Gastrocnemius medialis (tissue), 4 donors: ENCODE measurements around the gene EVX2. TPM values are rescaled to one million over a fixed set of nuclear protein-coding genes. Genes with fewer than 3 reads are reported as not detected.
A peak's percentile ranks its signal among the peaks of the same experiment; 100 is the strongest.

Experiments used
- ATAC-seq, 2 donors: fragments of 150-250 bp; one replicate each; pipeline ENCODE4 v1.9.1; 2016
- DNase-seq, 2 donors: peaks; one replicate each; pipeline ENCODE4 v3.0.0-alpha.2; 2019
- H3K27ac ChIP-seq, 4 donors: fragments of 200-600 bp; sonication (generic); 1 replicate in 1 of 4; 2 replicates in 3 of 4; pipeline ENCODE4 v1.5.1; 2016 to 2018; ENCODE audit warnings: mild to moderate bottlenecking in 2 of 4, moderate library complexity in 1 of 4
- H3K27me3 ChIP-seq, 3 donors: fragments of 200-600 bp; sonication (generic) in 2 of 3; 1 replicate in 1 of 3; 2 replicates in 2 of 3; pipeline versions ENCODE4 v1.5.1 to v1.6.0; 2016 to 2019; ENCODE audit warnings: mild to moderate bottlenecking in 1 of 3, moderate library complexity in 1 of 3
- H3K36me3 ChIP-seq, 2 donors: fragments of 200-600 bp; sonication (generic) in 1 of 2; one replicate each; pipeline ENCODE4 v1.5.1; 2017 to 2018
- H3K4me1 ChIP-seq, 2 donors: fragments of 200-600 bp; sonication (generic) in 1 of 2; one replicate each; pipeline ENCODE4 v1.5.1; 2016 to 2017; ENCODE audit warnings: mild to moderate bottlenecking in 2 of 2
- H3K4me3 ChIP-seq, 4 donors: fragments of 200-600 bp; sonication (generic) in 3 of 4; 1 replicate in 1 of 4; 2 replicates in 3 of 4; pipeline ENCODE4 v1.5.1; 2016 to 2019; ENCODE audit warnings: mild to moderate bottlenecking in 2 of 4
- H3K9me3 ChIP-seq, 3 donors: fragments of 200-600 bp; sonication (generic) in 2 of 3; 1 replicate in 1 of 3; 2 replicates in 2 of 3; pipeline ENCODE4 v1.5.1; 2016 to 2019
- POLR2A ChIP-seq, 2 donors: fragments of 450-650 bp; IDR thresholded peaks; one replicate each; pipeline ENCODE4 v1.6.1; 2017; ENCODE audit warnings: antibody characterized with exemption in 2 of 2, mild to moderate bottlenecking in 2 of 2, moderate library complexity in 2 of 2
- in situ Hi-C, 4 donors: fragments of 200-750 bp; cut with MboI; loops; one replicate each; pipeline versions ENCODE4 v1.15.0 to v1.8.0; 2017; ENCODE audit warnings: low sequenced_read_pairs in 4 of 4
- intact Hi-C: fragments of 100-400 bp; cut with DNase I; formaldehyde crosslinking; loops from one replicate; pipeline ENCODE4 v1.15.1; 2023; ENCODE audit warnings: low total_unique reads
- total RNA-seq, 4 donors: library from RNA; depleted of rRNA; stranded (reverse); fragments of >200 nt; gene quantifications; one replicate each; pipeline versions ENCODE4 v1.1.0 to v1.2.3, GENCODE V29; 2016
- TF ChIP-seq, protein P1 (sequence below), 5 experiments: fragments of 450-650 bp in 3 of 5; fragments of 200-600 bp in 2 of 5; sonication (generic) in 2 of 5; IDR thresholded peaks in 4 of 5; conservative IDR thresholded peaks in 1 of 5; 1 replicate in 4 of 5; 2 replicates in 1 of 5; pipeline ENCODE4 v1.5.1; 2016 to 2019; ENCODE audit warnings: antibody characterized with exemption in 5 of 5, mild to moderate bottlenecking in 3 of 5, moderate library complexity in 3 of 5

The EVX2 gene
- total RNA-seq, 4 donors from 2014 or later: not detected

DNA sequence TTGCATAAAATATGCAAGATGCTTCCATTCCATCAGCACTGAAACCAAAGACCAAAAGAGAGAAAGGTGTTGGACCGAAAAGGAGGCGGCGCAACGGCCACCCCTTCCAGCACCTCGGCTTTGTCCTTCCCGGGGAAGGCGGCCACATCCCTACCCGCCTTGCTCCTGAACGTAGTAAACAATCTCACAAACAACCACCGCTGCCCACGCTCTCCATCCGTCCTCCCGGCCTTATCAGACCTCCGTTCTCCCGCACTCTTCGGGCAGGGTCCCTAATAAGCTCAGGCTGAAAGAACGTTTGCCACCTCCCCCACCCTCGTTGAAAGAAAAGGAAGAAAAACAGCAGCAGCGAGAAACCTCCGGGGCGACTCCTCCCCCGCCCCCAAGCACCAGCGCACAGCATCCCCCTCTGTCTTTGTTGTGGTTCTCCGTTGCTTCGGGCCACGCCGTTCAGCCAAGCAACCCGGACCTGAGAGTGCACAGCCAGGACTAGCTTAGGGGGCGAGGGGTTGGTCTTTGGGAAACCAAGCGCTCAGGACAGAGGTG is 4.4 kb downstream of the EVX2 start:
- intact Hi-C loops: loop anchor here (2.0 to 5.0 kb wide), 2 partner anchors 33 to 77 kb away; partner anchors contain the start of gene LNPK
- Histone ChIP-seq H3K4me3 (peak overlapping the region; percentile 6 to 39 (median 25)), H3K27ac (no peak overlapping the region), H3K36me3 (no peaks in the 10 kb centered on the region), H3K27me3 (peaks cover 93 to 97% (median 94%) of the 10 kb centered on the region in 3 donors), H3K9me3 (no peaks in the 10 kb centered on the region), H3K4me1 (peaks cover 14 to 21% of the 10 kb centered on the region in 2 donors)
- ATAC-seq (peak in 1 of 2 donors; percentile 7), DNase-seq (no peak)
- no peak for TF ChIP-seq POLR2A (IDR thresholded peaks at IDR 0.05)
- TF ChIP-seq, protein P1, sequence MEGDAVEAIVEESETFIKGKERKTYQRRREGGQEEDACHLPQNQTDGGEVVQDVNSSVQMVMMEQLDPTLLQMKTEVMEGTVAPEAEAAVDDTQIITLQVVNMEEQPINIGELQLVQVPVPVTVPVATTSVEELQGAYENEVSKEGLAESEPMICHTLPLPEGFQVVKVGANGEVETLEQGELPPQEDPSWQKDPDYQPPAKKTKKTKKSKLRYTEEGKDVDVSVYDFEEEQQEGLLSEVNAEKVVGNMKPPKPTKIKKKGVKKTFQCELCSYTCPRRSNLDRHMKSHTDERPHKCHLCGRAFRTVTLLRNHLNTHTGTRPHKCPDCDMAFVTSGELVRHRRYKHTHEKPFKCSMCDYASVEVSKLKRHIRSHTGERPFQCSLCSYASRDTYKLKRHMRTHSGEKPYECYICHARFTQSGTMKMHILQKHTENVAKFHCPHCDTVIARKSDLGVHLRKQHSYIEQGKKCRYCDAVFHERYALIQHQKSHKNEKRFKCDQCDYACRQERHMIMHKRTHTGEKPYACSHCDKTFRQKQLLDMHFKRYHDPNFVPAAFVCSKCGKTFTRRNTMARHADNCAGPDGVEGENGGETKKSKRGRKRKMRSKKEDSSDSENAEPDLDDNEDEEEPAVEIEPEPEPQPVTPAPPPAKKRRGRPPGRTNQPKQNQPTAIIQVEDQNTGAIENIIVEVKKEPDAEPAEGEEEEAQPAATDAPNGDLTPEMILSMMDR (IDR thresholded peaks at IDR 0.05 in 4 of 5, conservative IDR thresholded peaks at IDR 0.05 in 1 of 5): no peak
- in situ Hi-C loops: loop anchor here in 3 of 4 donors (10.0 to 25.0 kb wide), 2 partner anchors 395 to 717 kb away; no protein-coding TSS in a partner anchor

DNA sequence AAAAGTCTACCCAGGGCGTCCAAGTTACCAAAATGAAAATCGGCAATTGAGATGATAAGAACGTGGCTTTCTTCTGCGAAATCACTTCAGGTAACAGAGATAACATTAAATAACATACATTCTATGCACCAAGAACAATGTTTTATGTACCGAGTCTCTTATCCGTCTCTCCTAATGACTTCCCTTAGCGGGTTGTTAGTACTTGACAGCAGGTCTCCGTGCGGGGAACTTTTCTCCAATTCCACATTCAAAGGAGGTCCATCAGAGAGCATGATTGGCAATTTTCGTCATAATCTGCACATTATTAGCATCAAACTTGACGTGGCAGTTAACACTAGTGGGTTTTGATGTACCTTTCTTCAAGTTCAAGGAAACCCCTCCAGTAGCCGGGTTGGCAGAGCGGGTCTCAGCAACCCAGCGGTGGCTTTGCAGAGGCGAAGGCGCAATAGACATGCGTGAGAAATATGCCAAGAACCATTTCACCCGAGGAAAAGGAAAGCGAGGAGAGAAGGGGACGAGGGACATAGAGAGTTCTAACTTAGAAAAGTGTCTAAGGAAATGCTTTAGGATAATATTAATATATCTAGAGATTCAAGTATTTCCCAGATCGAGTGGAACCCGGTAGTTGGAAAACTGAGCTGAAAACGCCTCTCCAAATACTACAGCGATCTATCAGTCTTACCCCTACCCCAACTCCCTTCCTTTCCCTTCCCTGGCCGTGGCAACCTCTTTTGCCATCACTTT is 5.0 kb downstream of the EVX2 start:
- peak overlapping the region in 1 of 4 donors; percentile 39 for H3K4me3 ChIP-seq
- no peaks in the 10 kb centered on the region for H3K36me3 ChIP-seq
- intact Hi-C loops (loop anchor here (2.0 to 5.0 kb wide), 2 partner anchors 34 to 76 kb away; partner anchors contain the start of gene LNPK), in situ Hi-C loops (loop anchor here in 3 of 4 donors (10.0 to 25.0 kb wide), 2 partner anchors 394 to 716 kb away; no protein-coding TSS in a partner anchor)
- H3K4me1 ChIP-seq: peaks cover 14 to 21% of the 10 kb centered on the region in 2 donors
- no peak for TF ChIP-seq POLR2A (IDR thresholded peaks at IDR 0.05)
- TF ChIP-seq, protein P1 (IDR thresholded peaks at IDR 0.05 in 4 of 5, conservative IDR thresholded peaks at IDR 0.05 in 1 of 5): no peak
- no peaks in the 10 kb centered on the region for H3K9me3 ChIP-seq
- peaks cover 93 to 97% (median 94%) of the 10 kb centered on the region in 3 donors for H3K27me3 ChIP-seq
- no peak overlapping the region for H3K27ac ChIP-seq
- ATAC-seq (no peak), DNase-seq (no peak)

DNA sequence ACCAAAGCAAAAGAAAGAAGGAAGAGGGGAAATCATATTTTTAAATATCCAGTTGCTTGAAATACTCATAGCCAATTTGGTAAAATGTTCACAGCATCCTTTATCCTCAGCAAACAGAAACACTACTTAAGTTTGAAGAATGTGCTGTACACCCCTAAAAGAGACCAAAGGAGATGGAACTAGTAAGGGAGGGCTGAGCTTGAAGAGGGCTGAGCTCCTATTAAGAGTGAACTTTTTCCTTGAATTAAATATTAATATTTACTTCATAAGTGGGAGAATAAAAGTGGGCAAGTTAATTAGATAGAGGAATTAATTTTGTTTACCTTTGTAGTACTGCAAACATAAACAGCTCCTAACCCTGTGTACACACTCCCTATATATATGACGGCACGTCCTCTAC is 7.0 kb downstream of the EVX2 start:
- Histone ChIP-seq H3K4me1 (peaks cover 14 to 18% of the 10 kb centered on the region in 2 donors), H3K4me3 (no peak overlapping the region), H3K36me3 (no peaks in the 10 kb centered on the region), H3K27ac (no peak overlapping the region), H3K9me3 (no peaks in the 10 kb centered on the region), H3K27me3 (peaks cover 93 to 97% (median 94%) of the 10 kb centered on the region in 3 donors)
- ATAC-seq (no peak), DNase-seq (no peak)
- intact Hi-C loops: loop anchor here (5.0 kb wide), 1 partner anchor 36 kb away; no protein-coding TSS in a partner anchor
- in situ Hi-C loops: loop anchor here in 3 of 4 donors (10.0 to 25.0 kb wide), 2 partner anchors 392 to 714 kb away; no protein-coding TSS in a partner anchor
- TF ChIP-seq, protein P1 (IDR thresholded peaks at IDR 0.05 in 4 of 5, conservative IDR thresholded peaks at IDR 0.05 in 1 of 5): no peak
- no peak for TF ChIP-seq POLR2A (IDR thresholded peaks at IDR 0.05)

DNA sequence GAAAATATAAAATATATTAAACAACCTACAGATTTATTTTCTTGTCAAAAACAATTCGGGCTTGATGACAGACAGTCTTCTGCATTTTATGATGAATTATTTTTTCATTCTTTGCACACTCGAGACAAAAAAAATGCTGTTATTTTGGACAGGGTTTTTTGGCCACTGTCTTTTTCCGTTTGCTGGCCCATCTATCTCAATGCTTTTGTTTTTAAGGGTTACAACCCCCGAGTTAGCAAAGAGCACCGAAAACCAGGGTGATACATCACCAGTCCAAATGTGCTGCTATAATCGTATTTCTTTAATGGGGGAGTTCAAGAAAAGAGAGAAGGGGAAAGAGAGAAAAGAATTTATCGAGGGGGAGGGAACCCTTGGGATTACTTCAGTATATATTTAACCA is 7.7 kb downstream of the EVX2 start:
- intact Hi-C loops: loop anchor here (5.0 kb wide), 1 partner anchor 36 kb away; no protein-coding TSS in a partner anchor
- Histone ChIP-seq H3K4me3 (no peak overlapping the region), H3K9me3 (no peaks in the 10 kb centered on the region), H3K36me3 (no peaks in the 10 kb centered on the region), H3K27me3 (peaks cover 93 to 97% (median 94%) of the 10 kb centered on the region in 3 donors), H3K4me1 (peaks cover 14 to 18% of the 10 kb centered on the region in 2 donors), H3K27ac (no peak overlapping the region)
- TF ChIP-seq POLR2A (IDR thresholded peaks at IDR 0.05): no peak
- TF ChIP-seq, protein P1 (IDR thresholded peaks at IDR 0.05 in 4 of 5, conservative IDR thresholded peaks at IDR 0.05 in 1 of 5): no peak
- ATAC-seq: no peak
- in situ Hi-C loops: loop anchor here in 3 of 4 donors (10.0 to 25.0 kb wide), 2 partner anchors 391 to 714 kb away; no protein-coding TSS in a partner anchor
- DNase-seq: no peak
